ENCODE results near the gene CCNT1.
A peak's percentile ranks its signal among the peaks of the same experiment; 100 is the strongest.
"Not testable (repeated sequence)": the region's sequence is repeated elsewhere in the genome, so short reads cannot be mapped to it uniquely, and the experiment has no call there.

CCNT1 gene

GRCh38 chr12:48694038-48694437 lies 22.5 kb downstream of the CCNT1 start:
- intact Hi-C loops (cut with DNase I): no loop called here
- no peak for DNase-seq

GRCh38 chr12:48693572-48693971 lies 22.9 kb downstream of the CCNT1 start:
- intact Hi-C loops (cut with DNase I): no loop called here
- DNase-seq: no peak

GRCh38 chr12:48691826-48692487 lies 24.6 kb downstream of the CCNT1 start:
- intact Hi-C loops (cut with DNase I): no loop called here
- DNase-seq: no peak

GRCh38 chr12:48690990-48691389 lies 25.5 kb downstream of the CCNT1 start:
- DNase-seq: no peak
- intact Hi-C loops (cut with DNase I): no loop called here

GRCh38 chr12:48690436-48690835 lies 26.1 kb downstream of the CCNT1 start:
- intact Hi-C loops (cut with DNase I): no loop called here

GRCh38 chr12:48688836-48689235 lies 27.7 kb downstream of the CCNT1 start:
- intact Hi-C loops (cut with DNase I): no loop called here

More at GRCh38 chr12:48690436-48690835, 26.1 kb downstream of the CCNT1 start:
- no peak for DNase-seq

GRCh38 chr12:48687592-48687991 lies 28.9 kb downstream of the CCNT1 start:
- no peak for DNase-seq
- intact Hi-C loops (cut with DNase I): no loop called here

More at GRCh38 chr12:48688836-48689235, 27.7 kb downstream of the CCNT1 start:
- no peak for DNase-seq

- intact Hi-C loops (cut with DNase I): no loop called here
- no peak for DNase-seq
Observed at GRCh38 chr12:48686615-48687334, 29.7 kb downstream of the CCNT1 start.

- no peak for DNase-seq
- intact Hi-C loops (cut with DNase I): no loop called here
Observed at GRCh38 chr12:48686037-48686595, 30.4 kb downstream of the CCNT1 start.

GRCh38 chr12:48683534-48683933 lies 33.0 kb downstream of the CCNT1 start:
- intact Hi-C loops (cut with DNase I): loop anchor here (5.0 kb wide), 1 partner anchor 34 kb away; the partner anchor contains the start of gene CCNT1
- no peak for DNase-seq

- intact Hi-C loops (cut with DNase I): loop anchor here (5.0 kb wide), 1 partner anchor 34 kb away; the partner anchor contains the start of gene CCNT1
- DNase-seq: no peak
Observed at GRCh38 chr12:48682927-48683326, 33.6 kb downstream of the CCNT1 start.

- intact Hi-C loops (cut with DNase I): loop anchor here (5.0 kb wide), 1 partner anchor 35 kb away; the partner anchor contains the start of gene CCNT1
- not testable (repeated sequence) for DNase-seq
Observed at GRCh38 chr12:48682533-48682905, 34.0 kb downstream of the CCNT1 start.

GRCh38 chr12:48681710-48682532 lies 34.6 kb downstream of the CCNT1 start, which contains the start of gene KANSL2:
TSS of gene KANSL2 (minus strand) at chr12:48682238. CDS start at chr12:48681632, 606 bp downstream.
- DNase-seq: peak; percentile 97 to 100 (median 98)
- intact Hi-C loops (cut with DNase I): loop anchor here (5.0 kb wide), 1 partner anchor 35 kb away; the partner anchor contains the start of gene CCNT1

GRCh38 chr12:48681399-48681709 lies 35.2 kb downstream of the CCNT1 start:
- intact Hi-C loops (cut with DNase I): loop anchor here (5.0 kb wide), 1 partner anchor 36 kb away; the partner anchor contains the start of gene CCNT1
- no peak for DNase-seq

GRCh38 chr12:48680861-48681260 lies 35.6 kb downstream of the CCNT1 start:
- intact Hi-C loops (cut with DNase I): loop anchor here (5.0 kb wide), 1 partner anchor 36 kb away; the partner anchor contains the start of gene CCNT1
- DNase-seq: no peak

GRCh38 chr12:48678551-48679185 lies 37.8 kb downstream of the CCNT1 start:
- intact Hi-C loops (cut with DNase I): no loop called here
- no peak for DNase-seq

- DNase-seq: no peak
- intact Hi-C loops (cut with DNase I): no loop called here
Observed at GRCh38 chr12:48671231-48671856, 45.2 kb downstream of the CCNT1 start.

GRCh38 chr12:48668996-48669395 lies 47.5 kb downstream of the CCNT1 start:
- no peak for DNase-seq

GRCh38 chr12:48659863-48660262 lies 56.6 kb downstream of the CCNT1 start:
- intact Hi-C loops (cut with DNase I): no loop called here
- DNase-seq: no peak

More at GRCh38 chr12:48668996-48669395, 47.5 kb downstream of the CCNT1 start:
- intact Hi-C loops (cut with DNase I): no loop called here
